Transverse colon (tissue), 4 donors: Measurements from ENCODE around the gene PRICKLE1. TPM values are rescaled to one million over a fixed set of nuclear protein-coding genes. Genes with fewer than 3 reads are reported as not detected.
A peak's percentile ranks its signal among the peaks of the same experiment; 100 is the strongest.

Source experiments
- DNase-seq: peaks from one replicate; pipeline ENCODE4 v3.0.0-alpha.2; 2019
- H3K27ac ChIP-seq, 4 donors: fragments of 200-600 bp; sonication (generic); 2 replicates each; pipeline ENCODE4 v1.5.1; 2016 to 2018; ENCODE audit warnings: inconsistent platforms in 4 of 4
- H3K27me3 ChIP-seq: fragments of 200-600 bp; sonication (generic); 2 replicates; pipeline ENCODE4 v1.5.1; 2017; ENCODE audit warnings: inconsistent platforms
- H3K36me3 ChIP-seq, 4 donors: fragments of 200-600 bp; sonication (generic); 2 replicates each; pipeline ENCODE4 v1.5.1; 2017 to 2019; ENCODE audit warnings: inconsistent platforms in 4 of 4
- H3K4me1 ChIP-seq, 4 donors: fragments of 200-600 bp; sonication (generic); 2 replicates each; pipeline ENCODE4 v1.5.1; 2017 to 2020; ENCODE audit warnings: inconsistent platforms in 4 of 4
- H3K4me3 ChIP-seq, 4 donors: fragments of 200-600 bp; sonication (generic); 1 replicate in 1 of 4; 2 replicates in 3 of 4; pipeline versions ENCODE4 v1.5.1 to v1.6.1; 2017 to 2019; ENCODE audit warnings: inconsistent platforms in 4 of 4
- H3K9me3 ChIP-seq, 2 donors: fragments of 200-600 bp; sonication (generic); 2 replicates each; pipeline ENCODE4 v1.5.1; 2017 to 2019; ENCODE audit warnings: inconsistent platforms in 2 of 2
- EP300 ChIP-seq: sonication (generic); formaldehyde crosslinking; IDR thresholded peaks from one replicate; pipeline ENCODE4 v1.6.1; 2017; ENCODE audit warnings: antibody characterized with exemption, low read depth
- POLR2A ChIP-seq: fragments of 450-650 bp; IDR thresholded peaks from one replicate; pipeline ENCODE4 v1.6.1; 2016; ENCODE audit warnings: antibody characterized with exemption, mild to moderate bottlenecking, moderate library complexity
- POLR2AphosphoS5 ChIP-seq, 3 donors: sonication (generic); formaldehyde crosslinking; IDR thresholded peaks; one replicate each; pipeline ENCODE4 v1.6.1; 2016; ENCODE audit warnings: antibody characterized with exemption in 3 of 3
- WGBS, 2 donors: methylation state at CpG; one replicate each; pipeline ENCODE4 v1.1.5; 2018; ENCODE audit warnings: low coverage in 1 of 2; 5-methylcytosine and 5-hydroxymethylcytosine counted together
- in situ Hi-C, 4 donors: fragments of 200-750 bp; cut with MboI; loops; one replicate each; pipeline versions ENCODE4 v1.15.0 to v1.15.1; 2017; ENCODE audit warnings: low sequenced_read_pairs in 3 of 4, low pct_ligation_motif_present in 1 of 4, low pct_unique_long_range_greater_than_20kb in 1 of 4
- intact Hi-C: fragments of 100-400 bp; cut with DNase I; formaldehyde crosslinking; loops from one replicate; pipeline ENCODE4 v1.15.1; 2023; ENCODE audit warnings: low total_unique reads
- total RNA-seq, 4 donors: library from RNA; depleted of rRNA; stranded (reverse); fragments of >200 nt; gene quantifications; one replicate each; pipeline ENCODE4 v1.1.0, GENCODE V29; 2016
- TF ChIP-seq, protein P1 (sequence below), 5 experiments: fragments of 200-600 bp in 3 of 5; fragments of 450-650 bp in 2 of 5; sonication (generic) in 3 of 5; IDR thresholded peaks; 1 replicate in 2 of 5; 2 replicates in 3 of 5; pipeline ENCODE4 v1.5.1; 2016 to 2017; ENCODE audit warnings: antibody characterized with exemption in 5 of 5, inconsistent platforms in 3 of 5, mild to moderate bottlenecking in 2 of 5, moderate library complexity in 1 of 5

The PRICKLE1 gene
- total RNA-seq, 4 donors from 2014 or later, result 1.2 to 6.4 (median 2.8) TPM

DNA sequence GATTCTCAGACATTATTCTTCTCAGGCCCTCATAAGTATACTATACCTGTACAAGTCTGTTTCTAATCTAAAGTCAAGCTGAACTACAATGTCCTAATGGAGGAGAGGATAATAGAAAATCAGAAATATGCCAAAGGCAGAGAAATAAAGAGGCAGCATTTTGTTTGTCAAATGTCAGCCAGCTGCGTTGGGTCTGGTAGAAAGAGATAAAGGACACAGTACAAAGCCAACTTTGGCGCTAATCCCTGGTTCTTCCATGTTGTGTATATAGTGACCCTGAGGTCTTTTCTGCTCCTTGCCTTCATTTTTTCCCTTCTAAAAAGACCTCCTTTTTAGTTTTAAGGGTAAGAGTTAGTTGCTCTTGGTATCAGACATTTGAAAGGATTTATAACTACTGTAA, 103.1 kb downstream of the PRICKLE1 start:
- WGBS, 2 donors, result 58 to 68% methylated on average over 2 of the region's 2 CpGs
- no peak overlapping the region for H3K27ac ChIP-seq
- H3K9me3 ChIP-seq, result no peaks in the 10 kb centered on the region
- in situ Hi-C loops (loop anchor here in 2 of 4 donors (25.0 kb wide), 2 partner anchors 101 to 801 kb away; partner anchors contain the start of gene PRICKLE1 (in 1 of the 2)), intact Hi-C loops (no loop called here)
- DNase-seq, result no peak
- peaks cover 0 to 18% (median 8%) of the 10 kb centered on the region in 4 donors for H3K4me1 ChIP-seq
- no peaks in the 10 kb centered on the region for H3K36me3 ChIP-seq
- no peak overlapping the region for H3K4me3 ChIP-seq
- no peak for TF ChIP-seq POLR2AphosphoS5 (IDR thresholded peaks at IDR 0.05)
- TF ChIP-seq, protein P1, sequence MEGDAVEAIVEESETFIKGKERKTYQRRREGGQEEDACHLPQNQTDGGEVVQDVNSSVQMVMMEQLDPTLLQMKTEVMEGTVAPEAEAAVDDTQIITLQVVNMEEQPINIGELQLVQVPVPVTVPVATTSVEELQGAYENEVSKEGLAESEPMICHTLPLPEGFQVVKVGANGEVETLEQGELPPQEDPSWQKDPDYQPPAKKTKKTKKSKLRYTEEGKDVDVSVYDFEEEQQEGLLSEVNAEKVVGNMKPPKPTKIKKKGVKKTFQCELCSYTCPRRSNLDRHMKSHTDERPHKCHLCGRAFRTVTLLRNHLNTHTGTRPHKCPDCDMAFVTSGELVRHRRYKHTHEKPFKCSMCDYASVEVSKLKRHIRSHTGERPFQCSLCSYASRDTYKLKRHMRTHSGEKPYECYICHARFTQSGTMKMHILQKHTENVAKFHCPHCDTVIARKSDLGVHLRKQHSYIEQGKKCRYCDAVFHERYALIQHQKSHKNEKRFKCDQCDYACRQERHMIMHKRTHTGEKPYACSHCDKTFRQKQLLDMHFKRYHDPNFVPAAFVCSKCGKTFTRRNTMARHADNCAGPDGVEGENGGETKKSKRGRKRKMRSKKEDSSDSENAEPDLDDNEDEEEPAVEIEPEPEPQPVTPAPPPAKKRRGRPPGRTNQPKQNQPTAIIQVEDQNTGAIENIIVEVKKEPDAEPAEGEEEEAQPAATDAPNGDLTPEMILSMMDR (IDR thresholded peaks at IDR 0.05), result no peak
- TF ChIP-seq EP300, result no peak
- no peak for TF ChIP-seq POLR2A
- H3K27me3 ChIP-seq, result peaks cover 30% of the 10 kb centered on the region

- WGBS, 2 donors, result 66 to 74% methylated on average over 3 of the region's 3 CpGs
- in situ Hi-C loops, result loop anchor here in 2 of 4 donors (25.0 kb wide), 2 partner anchors 101 to 801 kb away; partner anchors contain the start of gene PRICKLE1 (in 1 of the 2)
- H3K4me1 ChIP-seq, result peaks cover 0 to 18% (median 8%) of the 10 kb centered on the region in 4 donors
- intact Hi-C loops, result no loop called here
- H3K9me3 ChIP-seq, result no peaks in the 10 kb centered on the region
- no peak for TF ChIP-seq POLR2A
- TF ChIP-seq EP300, result no peak
- TF ChIP-seq POLR2AphosphoS5 (IDR thresholded peaks at IDR 0.05), result no peak
- TF ChIP-seq, protein P1 (IDR thresholded peaks at IDR 0.05), result no peak
- peaks cover 34% of the 10 kb centered on the region for H3K27me3 ChIP-seq
- DNase-seq, result no peak
- no peak overlapping the region for H3K27ac ChIP-seq
- no peak overlapping the region for H3K4me3 ChIP-seq
- no peaks in the 10 kb centered on the region for H3K36me3 ChIP-seq
Observed at GRCh38 chr12:42485823-42486222, 103.7 kb downstream of the PRICKLE1 start.

- Histone ChIP-seq H3K4me1 (peaks cover 0 to 18% (median 8%) of the 10 kb centered on the region in 4 donors), H3K9me3 (no peaks in the 10 kb centered on the region), H3K27ac (peak overlapping the region in 2 of 4 donors; percentile 82 to 87), H3K36me3 (no peaks in the 10 kb centered on the region), H3K27me3 (peaks cover 34% of the 10 kb centered on the region), H3K4me3 (no peak overlapping the region)
- 55 to 60% methylated on average over 3 of the region's 3 CpGs for WGBS, 2 donors
- no peak for DNase-seq
- no peak for TF ChIP-seq POLR2AphosphoS5 (IDR thresholded peaks at IDR 0.05)
- TF ChIP-seq EP300, result no peak
- TF ChIP-seq, protein P1 (IDR thresholded peaks at IDR 0.05), result no peak
- TF ChIP-seq POLR2A, result no peak
- in situ Hi-C loops, result loop anchor here in 2 of 4 donors (25.0 kb wide), 2 partner anchors 102 to 802 kb away; partner anchors contain the start of gene PRICKLE1 (in 1 of the 2)
- intact Hi-C loops, result loop anchor here (5.0 kb wide), 1 partner anchor 87 kb away; no protein-coding TSS in a partner anchor
Observed at GRCh38 chr12:42484996-42485395, 104.5 kb downstream of the PRICKLE1 start.

DNA sequence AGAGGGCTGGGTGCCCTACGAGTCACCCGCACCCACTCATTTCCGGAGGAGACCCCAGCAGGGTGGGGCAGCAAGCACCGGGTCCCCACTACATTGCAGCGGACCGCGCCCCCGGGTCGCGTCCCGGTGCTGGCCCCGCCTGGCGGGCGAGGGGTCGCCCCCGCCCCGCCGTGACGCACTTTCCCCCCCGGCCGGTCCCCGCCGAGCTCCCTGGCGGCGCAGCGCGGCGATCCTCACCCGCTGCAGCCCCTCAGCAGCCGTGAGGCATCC, 106.1 kb downstream of the PRICKLE1 start:
- peak; percentile 35 for DNase-seq
- intact Hi-C loops (loop anchor here (5.0 kb wide), 1 partner anchor 89 kb away; no protein-coding TSS in a partner anchor), in situ Hi-C loops (loop anchor here in 2 of 4 donors (25.0 kb wide), 2 partner anchors 104 to 804 kb away; partner anchors contain the start of gene PRICKLE1 (in 1 of the 2))
- peak overlapping the region; percentile 50 to 70 (median 64) for H3K4me3 ChIP-seq
- H3K27ac ChIP-seq, result peak overlapping the region; percentile 82 to 87 (median 84)
- no peak for TF ChIP-seq POLR2A
- no peak for TF ChIP-seq EP300
- TF ChIP-seq POLR2AphosphoS5 (IDR thresholded peaks at IDR 0.05), result no peak
- TF ChIP-seq, protein P1 (IDR thresholded peaks at IDR 0.05), result no peak
- H3K4me1 ChIP-seq, result peaks cover 0 to 18% (median 8%) of the 10 kb centered on the region in 4 donors
- WGBS, 2 donors, result 0% methylated on average over 3 of the region's 30 CpGs; no CpG with 5 or more reads in 1 of the 2 donors
- peaks cover 40% of the 10 kb centered on the region for H3K27me3 ChIP-seq
- H3K9me3 ChIP-seq, result no peaks in the 10 kb centered on the region
- no peaks in the 10 kb centered on the region for H3K36me3 ChIP-seq
